Measurements from ENCODE around the gene VPS51.

Gene VPS51

DNA sequence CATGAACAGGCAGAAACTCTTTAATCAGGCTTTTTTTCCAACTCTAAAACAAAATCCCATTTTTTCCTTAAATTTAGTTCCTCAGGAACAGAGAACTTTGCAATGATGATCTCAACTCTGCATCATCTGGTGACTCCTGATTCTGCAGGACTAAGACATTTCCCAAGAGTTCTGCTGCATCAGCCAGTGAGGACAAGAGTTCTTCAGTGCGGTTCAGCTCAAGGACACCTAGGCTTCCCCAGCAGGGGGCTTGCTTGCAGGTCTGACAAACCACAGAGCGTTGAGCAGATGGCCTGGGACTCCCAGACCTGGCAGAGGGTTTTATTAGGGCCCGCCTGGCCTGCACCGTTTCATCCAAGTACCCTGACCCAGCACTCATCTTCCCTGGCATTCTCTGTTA lies 18.6 kb upstream of the VPS51 start:
- DNase-seq: no peak

DNA sequence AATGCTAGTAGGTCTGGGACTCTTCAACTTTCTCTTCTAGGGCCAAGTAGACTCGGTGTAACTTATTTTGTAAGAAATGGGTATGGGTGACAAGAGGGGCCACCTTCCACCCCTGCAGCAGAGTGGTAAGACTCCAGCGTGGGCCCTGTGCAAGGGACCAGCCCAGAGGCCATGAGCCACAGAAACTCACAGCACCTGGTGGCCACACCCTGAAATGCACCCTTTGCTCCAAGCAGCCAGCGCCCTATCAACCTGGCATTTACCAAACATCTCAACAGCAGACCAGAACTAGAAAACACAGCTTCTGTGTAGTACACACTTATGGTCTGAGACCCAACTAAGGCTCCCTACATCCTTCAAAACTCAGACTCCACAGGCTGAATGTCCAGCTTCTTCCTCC lies 17.9 kb upstream of the VPS51 start:
- peak; percentile 82 for DNase-seq

DNA sequence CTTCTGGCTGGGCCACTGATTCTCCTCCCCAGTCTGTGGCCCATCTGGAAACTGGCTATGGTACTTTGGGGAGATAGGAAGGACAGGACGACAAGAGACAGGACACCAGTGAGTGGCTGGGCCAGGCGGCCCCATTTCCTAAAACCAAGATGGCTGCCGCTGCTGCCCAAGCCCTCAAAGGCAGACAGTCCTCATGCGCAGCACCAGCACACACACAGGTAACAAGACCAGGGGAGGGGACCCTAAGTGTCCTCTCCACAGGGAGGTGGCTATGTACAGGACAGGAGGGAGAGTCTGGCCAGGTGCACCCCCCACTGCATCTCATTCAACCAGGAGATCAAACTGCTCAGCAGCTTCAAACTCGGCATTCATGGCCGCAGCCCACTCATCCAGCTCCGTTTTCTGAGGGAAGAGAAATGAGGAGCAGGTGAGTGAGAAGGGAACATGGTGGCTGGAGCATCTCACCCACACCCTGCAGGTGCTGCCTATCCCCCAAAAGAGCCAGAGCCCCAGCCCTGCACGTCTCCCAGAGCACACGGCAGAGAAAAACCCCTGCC lies 17.1 kb upstream of the VPS51 start:
- DNase-seq: no peak

DNA sequence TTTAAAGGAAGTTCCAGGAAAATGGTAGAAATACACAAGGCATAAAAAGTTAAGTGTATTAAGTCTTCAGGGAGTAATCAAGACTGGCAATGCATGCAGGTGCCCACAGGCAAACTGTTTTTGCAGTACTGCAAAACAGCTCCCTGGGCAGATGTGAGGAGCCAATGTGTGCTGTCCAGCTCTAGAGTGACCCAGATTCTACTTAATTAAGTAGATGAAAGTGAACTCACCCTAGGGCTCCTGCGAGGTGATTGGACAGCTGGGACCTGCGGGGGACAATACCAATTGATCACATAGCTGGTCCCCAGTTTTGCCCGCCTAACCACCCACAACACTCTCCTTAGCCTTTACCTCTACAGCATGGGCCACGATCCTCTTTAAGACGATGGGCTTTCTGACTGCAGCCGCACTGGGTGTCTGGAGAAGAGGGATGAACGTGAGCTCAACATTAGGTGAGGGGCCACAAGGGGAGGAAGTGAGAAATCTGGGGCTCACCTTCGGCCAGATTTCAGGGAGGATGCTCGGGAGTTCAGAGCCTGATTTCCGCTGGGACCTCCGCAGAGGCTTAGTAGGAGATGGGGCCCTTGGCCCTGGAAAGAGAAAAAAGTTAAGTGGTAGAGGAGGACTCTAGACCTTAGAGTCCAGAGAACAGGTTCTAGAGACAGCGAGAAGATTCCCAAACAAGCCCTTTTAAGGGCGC lies 12.7 kb upstream of the VPS51 start:
- no peak for DNase-seq

DNA sequence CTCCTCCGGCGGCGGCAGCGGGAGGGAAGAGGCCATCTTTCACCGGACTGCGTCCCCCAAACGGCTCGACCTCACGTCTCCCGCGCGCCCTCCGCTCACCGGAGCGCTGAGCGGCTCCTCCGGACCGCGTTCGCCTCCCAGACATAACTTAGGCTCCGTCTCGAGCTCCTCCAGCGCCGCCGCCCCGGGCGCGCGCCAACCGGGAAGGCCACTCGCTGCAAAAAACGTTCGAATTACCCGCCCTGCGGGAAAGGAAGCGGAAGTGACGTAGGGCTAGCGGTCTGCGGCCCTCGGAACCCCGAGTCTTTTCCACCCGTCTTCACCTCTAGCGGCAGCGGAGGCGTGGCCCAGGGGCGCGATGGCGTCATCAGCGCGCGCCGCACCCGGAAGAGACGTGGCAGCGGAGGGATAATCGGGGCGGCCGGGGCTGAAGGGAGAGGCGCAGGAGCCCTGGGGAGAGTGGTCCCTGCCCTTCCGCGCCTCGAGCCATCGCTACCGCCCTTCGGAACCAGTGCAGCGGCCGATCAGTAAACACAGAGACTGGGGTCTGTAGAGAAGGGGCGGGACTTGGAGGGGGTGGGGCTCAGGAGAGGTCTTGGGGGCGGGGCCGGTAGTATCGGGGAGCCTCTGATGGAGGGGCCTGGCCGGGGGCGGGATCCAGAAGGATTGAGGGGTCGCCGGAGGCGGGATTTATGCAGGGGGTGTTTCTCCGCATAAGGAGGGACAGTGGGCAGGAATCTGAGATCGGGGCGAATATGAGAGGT lies 12.0 kb upstream of the VPS51 start, which contains the start of the genes CDCA5 and ZFPL1:
Gene CDCA5, minus strand, starts transcription at position 207 of the 764 bp plus-strand sequence. Its CDS starts 62 bp downstream, at position 145.
Gene ZFPL1, plus strand, starts transcription at position 389 of the 764 bp plus-strand sequence. CDS start 477 bp downstream, outside the sequence.
- DNase-seq: peak; percentile 99

DNA sequence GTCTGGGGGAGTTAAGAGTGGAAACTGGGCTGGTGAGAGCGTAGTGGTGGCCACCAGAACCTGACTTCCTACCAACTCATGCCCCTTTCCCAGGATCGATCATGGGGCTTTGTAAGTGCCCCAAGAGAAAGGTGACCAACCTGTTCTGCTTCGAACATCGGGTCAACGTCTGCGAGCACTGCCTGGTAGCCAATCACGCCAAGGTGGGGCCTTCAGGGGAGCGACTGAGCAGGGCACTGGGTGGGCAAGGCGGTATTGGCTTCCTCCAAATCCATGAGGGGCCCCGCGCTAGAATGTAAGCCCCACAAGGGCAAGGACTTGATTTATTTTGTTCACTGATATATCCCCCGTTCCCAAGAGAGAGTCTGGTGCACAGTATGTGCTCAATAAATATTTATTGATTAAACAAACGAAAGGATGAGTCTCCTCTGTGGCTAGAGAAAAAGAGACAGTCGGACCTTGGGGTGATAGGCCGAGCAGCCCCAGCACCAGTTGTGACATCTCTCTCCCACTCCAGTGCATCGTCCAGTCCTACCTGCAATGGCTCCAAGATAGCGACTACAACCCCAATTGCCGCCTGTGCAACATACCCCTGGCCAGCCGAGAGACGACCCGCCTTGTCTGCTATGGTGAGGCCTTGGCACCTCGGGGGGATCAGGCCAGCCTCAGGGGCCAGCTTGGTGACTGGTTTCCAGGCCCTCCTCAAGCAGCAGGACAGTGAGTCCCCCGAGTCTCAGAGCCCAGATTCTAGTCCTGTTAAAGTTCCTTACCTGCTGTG lies 11.2 kb upstream of the VPS51 start:
- no peak for DNase-seq

DNA sequence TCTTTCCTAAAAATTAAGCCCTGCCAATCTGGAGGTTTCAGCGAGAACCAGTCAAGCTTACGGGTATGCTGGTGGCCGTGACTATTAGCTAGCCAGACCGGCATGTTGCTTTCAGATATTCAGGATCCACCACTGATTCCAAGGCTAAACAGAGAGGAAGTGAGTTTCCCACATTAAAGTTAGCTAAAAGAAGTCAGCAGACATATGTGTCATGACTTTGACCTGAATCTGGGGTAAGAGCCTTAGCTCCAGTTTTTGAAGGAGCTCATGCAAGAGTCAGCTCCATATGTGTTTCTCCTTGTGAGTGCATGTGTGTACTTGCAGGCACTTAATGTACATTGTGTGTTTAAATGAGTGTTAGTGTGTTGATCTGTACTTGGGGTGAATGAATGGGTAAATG lies 10.6 kb upstream of the VPS51 start:
- no peak for DNase-seq

DNA sequence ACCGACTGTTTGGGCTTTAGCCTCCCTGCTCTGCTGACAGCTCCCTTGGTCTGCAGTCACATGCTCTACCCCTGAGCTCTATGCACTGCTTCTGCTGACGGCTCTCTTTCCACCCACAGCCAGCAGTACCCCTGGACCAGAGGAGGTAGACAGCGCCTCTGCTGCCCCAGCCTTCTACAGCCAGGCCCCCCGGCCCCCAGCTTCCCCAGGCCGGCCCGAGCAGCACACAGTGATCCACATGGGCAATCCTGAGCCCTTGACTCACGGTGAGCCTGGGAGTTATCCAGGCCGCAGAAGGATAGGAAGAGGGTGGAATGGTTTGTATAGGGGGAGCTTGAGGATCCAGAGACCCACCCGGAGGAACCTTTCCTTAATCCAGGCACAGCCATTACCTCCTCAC lies 9.2 kb upstream of the VPS51 start:
- DNase-seq: no peak

DNA sequence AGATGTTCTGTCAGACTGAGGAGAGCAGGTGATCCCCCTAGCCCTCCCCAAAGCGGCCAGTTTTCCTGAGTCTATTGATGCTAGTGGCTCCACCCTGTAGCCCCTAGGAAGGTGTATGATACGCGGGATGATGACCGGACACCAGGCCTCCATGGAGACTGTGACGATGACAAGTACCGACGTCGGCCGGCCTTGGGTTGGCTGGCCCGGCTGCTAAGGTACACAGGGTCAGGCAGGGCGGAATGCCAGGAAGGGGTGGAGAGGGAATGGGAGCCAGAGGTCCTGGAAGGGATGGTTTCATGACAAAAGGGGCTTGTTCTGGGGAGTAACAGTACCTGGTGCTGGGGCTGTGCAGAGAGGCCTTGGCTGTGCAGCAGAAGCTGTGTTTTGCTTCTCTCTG lies 8.8 kb upstream of the VPS51 start:
- no peak for DNase-seq

DNA sequence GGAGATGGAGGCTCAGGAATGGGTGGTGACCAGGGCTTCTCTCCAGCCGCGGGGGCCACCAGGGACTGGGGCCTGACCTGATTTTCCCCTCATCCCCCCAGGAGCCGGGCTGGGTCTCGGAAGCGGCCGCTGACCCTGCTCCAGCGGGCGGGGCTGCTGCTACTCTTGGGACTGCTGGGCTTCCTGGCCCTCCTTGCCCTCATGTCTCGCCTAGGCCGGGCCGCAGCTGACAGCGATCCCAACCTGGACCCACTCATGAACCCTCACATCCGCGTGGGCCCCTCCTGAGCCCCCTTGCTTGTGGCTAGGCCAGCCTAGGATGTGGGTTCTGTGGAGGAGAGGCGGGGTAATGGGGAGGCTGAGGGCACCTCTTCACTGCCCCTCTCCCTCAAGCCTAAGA lies 8.2 kb upstream of the VPS51 start:
- DNase-seq: no peak

DNA sequence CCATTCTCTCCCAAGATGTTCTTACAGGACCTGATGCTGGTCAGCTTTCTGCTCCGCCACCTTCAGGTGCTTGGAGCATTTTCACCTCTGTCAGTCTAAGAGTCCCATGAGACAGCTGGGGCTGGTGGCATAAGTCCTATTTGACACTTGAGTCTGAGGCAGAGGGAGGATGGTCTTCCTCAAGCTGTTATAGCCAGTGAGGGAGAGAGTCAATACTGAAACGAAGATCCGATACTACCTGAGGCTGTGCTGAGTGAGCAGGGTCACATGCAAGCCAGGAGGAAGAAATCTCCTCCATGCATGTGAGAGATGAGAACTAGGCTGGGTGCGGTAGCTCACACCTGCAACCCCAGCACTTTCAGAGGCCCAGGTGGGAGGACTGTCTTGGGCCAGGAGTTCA lies 6.4 kb upstream of the VPS51 start:
- no peak for DNase-seq

DNA sequence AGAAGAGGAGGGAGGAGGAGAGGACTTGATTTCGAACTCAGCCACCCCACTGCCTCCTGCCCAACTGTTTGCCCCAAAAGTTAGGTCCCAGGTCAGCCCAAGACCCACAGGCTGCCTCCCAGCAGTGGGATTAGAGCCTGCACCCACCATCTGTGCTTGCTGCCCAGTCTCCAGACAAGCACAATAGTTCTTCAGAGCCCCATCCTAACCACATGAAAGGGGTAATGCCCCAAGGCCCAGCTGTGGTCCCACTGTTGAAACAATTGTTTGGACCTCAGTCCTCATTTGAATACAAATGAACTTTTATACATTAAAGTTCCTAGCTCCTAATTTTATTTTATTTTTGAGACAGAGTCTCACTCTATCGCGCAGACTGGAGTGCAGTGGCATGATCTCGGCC lies 5.4 kb upstream of the VPS51 start:
- DNase-seq: no peak

DNA sequence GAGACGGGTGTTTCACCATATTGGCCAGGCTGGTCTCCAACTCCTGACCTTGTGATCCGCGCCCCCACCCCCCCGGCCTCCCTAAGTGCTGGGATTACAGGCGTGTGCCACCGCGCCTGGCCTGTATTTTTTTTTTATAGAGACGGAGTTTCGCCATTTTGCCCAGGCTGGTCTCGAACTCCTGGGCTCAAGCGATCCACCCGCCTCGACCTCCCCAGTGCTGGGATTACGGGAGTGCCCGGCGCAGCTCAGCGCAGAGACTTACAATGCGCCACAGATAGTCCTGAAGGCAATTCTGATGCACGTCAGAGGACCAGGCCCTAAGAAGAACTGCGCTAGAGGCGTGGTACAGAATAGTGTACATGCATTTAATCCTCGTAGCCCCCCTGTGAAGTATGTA lies 587 bp upstream of the VPS51 start:
- no peak for DNase-seq

DNA sequence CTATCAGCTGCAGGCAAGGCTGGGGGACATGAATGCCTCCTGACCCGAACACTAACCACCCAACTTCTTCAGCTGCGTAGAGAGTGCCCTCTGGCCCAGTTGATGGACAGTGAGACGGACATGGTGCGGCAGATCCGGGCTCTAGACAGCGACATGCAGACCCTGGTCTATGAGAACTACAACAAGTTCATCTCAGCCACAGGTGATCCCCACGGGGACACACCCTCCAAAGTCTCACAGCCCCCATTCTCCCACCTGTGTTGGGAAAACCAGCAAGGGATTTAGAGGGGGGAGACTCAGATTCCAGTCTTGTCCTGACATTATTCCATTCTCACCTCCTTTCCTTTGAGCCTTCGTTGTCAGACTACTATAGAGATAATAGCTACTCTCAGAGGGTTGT lies 912 bp downstream of the VPS51 start:
- DNase-seq: no peak

DNA sequence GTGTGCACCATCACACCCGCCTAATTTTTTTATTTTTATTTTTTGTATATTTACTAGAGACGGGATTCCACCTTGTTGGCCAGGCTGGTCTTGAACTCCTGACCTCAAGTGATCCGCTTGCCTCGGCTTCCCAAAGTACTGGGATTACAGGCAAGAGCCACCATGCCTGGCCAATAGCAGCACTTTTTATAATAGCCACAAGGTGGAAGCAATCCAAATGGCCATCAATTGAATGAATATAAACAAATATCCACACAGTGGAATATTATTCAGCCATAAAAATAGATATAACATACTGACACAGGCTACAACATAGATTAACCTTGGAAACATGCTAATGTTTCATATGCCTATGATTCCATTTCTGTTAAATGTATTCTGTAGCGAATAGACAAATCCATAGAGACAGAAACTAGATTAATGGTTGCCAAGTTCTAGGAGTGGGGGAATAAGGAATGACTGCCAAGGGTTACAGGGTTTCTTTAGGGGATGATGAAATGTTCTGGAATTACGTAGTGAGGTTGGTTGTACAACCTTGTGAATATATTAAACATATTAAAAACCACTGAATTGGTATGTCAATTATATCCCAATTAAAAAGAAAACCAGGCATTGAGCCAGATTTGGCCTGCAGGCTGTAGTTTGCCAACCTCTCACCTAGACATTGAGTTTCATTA lies 4.8 kb downstream of the VPS51 start:
- DNase-seq: no peak

DNA sequence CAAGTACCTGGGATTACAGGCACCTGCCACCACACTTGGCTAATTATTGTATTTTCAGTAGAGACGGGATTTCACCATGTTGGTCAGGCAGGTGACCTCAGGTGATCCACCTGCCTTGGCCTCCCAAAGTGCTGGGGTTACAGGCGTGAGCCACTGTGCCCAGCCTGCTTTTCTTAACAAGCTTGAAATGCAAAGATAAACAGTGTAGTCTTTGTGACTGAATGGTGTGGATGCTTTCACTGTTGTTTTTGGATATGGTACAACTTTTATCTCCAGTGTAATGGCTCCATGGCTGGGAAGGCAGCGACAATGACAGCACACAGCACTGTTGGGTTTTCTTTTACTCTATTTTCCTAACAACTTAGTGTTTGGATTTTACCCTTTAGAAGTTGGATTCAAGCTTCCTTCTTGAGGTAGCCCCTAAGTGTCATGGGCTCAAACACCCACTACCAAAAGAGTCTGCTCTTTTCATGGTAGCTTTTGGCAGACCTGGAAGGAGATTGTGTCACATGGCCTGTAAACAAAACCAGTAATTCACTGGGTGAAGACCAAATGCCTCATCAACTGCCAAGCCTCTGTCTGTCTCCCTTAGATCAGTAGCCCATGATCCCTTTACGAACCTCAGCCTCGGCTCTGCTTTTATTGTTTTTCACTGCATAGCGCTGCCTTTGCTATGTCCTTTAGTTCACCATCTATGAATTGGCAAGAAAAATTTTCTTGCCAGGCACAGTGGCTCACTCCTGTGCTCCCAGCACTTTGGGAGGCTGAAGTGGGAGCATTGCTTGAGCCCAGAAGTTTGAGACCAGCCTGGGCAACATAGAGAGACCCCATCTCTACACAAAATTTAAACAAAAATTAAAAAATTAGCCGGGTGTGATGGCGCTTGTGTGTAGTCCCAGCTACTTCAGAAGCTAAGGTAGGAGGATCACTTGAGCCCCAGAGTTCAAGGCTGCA lies 6.4 kb downstream of the VPS51 start:
- DNase-seq: no peak

DNA sequence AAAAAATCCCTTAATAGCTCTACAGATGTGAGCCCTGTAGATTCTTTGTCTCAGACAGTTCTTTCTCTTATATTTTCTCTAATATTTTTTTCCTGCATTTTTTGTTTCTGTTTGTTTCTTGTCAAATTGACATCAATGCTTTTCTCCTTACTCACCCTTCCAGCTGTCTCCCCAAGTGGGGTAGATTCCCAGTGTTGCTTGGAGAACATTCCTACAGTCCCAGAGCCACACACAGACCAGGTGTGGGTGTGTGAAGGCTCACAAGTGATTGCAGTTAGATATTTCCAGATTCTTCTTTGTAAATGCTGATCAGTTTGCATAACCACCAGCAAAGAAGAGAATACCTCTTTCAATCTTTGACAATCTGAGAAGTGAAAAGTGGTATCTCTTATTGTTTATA lies 7.5 kb downstream of the VPS51 start:
- no peak for DNase-seq

DNA sequence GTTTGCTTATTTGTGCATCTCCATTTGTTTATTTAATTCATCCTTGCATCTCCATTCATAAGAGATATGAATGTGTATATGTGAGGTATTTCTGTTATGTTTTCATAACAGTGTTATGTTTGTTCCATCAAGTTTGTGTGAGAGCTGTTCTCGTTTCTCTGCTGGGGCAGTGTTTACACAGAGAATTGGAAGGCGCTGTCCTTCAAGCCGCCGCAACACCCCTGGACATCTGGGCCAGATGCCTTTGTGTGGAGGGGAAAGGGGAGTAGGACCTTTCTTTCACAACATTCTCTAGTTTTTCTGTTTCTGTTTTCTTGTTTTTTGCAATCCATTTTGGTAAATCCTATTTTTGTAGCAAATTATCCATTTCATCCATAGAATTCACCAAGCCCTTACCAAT lies 8.6 kb downstream of the VPS51 start:
- DNase-seq: no peak

DNA sequence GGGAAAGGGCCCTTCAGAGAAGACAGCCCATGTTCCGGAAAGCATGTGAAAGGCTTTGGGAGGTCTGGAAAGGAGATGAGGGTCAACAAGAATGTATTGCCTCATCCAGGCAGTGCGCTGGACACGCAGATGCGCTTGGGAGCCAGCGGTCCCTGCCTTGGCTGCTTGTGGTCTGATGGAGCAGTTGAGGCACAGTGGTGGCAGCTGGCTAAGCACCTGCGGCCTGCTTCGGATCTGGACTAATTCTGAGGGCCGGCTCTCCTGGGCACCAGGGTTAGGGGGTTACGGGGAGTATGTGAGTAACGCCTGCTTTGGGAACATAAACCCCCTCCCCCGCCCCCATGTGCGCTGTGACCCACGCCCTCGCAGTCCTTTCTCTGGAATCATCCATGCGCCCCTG lies 11.1 kb downstream of the VPS51 start:
- DNase-seq: no peak

DNA sequence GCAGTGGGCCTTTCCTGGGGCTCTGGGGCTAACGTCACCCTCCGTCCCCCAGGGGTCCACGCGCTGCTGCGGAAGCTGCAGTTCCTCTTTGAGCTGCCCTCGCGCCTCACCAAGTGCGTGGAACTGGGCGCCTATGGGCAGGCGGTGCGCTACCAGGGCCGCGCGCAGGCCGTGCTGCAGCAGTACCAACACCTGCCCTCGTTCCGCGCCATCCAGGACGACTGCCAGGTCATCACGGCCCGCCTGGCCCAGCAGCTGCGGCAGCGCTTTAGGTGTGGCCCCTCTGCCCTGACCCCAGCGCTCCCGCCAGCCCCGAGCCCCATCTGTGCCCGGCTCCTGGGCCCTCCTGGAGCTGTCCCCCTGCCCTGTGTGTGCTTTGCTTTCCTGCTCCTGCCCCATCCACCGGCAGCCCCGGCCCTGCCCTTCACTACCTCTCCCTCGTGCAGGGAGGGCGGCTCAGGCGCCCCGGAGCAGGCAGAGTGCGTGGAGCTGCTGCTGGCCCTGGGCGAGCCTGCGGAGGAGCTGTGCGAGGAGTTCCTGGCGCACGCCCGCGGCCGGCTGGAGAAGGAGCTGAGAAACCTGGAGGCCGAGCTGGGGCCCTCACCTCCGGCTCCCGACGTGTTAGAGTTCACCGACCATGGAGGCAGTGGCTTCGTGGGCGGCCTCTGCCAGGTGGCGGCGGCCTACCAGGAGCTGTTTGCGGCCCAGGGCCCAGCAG lies 11.9 kb downstream of the VPS51 start:
- DNase-seq: no peak

Measured in activated CD8-positive, alpha-beta memory T cell treated with anti-CD3 and anti-CD28 coated beads, Interleukin-2, amount 50 U/mL, for 48 hours (primary cell).